ENCODE results near the gene MLC1.

Gene MLC1

DNA sequence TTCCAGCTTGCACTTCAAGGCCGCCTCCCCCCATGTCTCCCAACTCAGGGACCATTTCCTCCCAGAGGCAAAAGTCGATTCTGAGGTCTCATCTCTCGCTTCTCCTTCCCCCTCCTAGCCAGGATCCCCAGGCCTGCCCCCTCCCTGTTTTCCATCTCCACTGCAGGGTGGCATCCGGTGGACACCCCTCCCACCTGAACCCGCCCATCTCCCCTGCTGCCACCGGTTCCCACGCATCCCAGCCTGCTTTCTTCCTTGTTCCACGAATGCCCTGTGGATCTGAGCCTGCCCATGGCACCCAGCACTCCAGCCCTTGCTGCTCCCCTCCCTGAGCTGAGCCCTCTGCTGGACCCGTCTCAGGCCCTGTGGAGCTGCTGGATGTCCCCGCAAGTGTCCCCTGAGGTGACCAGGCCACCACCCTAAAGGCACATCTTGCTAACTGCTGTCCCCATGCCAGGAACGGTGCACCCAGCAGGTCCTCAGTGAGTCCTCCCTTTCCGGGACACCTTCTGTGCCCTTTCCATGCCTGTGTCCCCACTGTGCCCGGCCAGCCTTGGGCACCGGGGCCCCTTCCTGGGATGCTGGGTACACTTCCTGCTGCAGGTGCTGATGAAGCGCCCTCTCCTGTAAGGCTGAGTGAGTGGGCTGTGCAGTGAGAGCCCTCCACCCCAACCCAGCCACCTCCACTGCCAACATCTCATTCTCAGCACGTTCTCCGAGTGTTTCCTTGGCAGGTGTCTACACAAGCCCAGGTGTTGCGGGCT lies 73.6 kb downstream of the MLC1 start:
- no peaks in the 10 kb centered on the region for H3K9me3 ChIP-seq (ENCODE audit: control extremely low read depth in 1 of 5, control insufficient read depth in 4 of 5, insufficient read depth in 2 of 5, low read depth in 1 of 5, low read length in 4 of 5)
- H3K27ac ChIP-seq (ENCODE audit: insufficient read depth in 1 of 2, low read depth in 1 of 2, low read length in 2 of 2, poor library complexity in 1 of 2, severe bottlenecking in 2 of 2): no peak overlapping the region
- peaks cover 0 to 53% (median 11%) of the 10 kb centered on the region in 5 experiments for H3K27me3 ChIP-seq (replicated peaks in 2 of 5; ENCODE audit: control insufficient read depth in 4 of 5, insufficient read depth in 5 of 5, low read length in 4 of 5)
- no peaks in the 10 kb centered on the region for H3K36me3 ChIP-seq (ENCODE audit: control insufficient read depth in 4 of 4, insufficient read depth in 4 of 4, low read length in 3 of 4)
- DNase-seq: no peak
- no peak overlapping the region for H3K4me3 ChIP-seq (ENCODE audit: control insufficient read depth in 1 of 7, extremely low read depth in 1 of 7, insufficient read depth in 4 of 7, low read depth in 2 of 7, low read length in 6 of 7)
- H3K4me1 ChIP-seq (ENCODE audit: control extremely low read depth in 1 of 4, control insufficient read depth in 4 of 4, insufficient read depth in 4 of 4, low read length in 3 of 4): peaks cover 0 to 36% (median 22%) of the 10 kb centered on the region in 4 experiments
- CTCF ChIA-PET: interaction anchor here (1.0 to 1.5 kb wide), 2 partner anchors 10 to 18 kb away, joined by 3 read pairs; no protein-coding TSS in a partner anchor
- 68% methylated on average over 16 of the region's 18 CpGs for WGBS (ENCODE audit: insufficient coverage)
- POLR2A ChIA-PET: no interaction called here

DNA sequence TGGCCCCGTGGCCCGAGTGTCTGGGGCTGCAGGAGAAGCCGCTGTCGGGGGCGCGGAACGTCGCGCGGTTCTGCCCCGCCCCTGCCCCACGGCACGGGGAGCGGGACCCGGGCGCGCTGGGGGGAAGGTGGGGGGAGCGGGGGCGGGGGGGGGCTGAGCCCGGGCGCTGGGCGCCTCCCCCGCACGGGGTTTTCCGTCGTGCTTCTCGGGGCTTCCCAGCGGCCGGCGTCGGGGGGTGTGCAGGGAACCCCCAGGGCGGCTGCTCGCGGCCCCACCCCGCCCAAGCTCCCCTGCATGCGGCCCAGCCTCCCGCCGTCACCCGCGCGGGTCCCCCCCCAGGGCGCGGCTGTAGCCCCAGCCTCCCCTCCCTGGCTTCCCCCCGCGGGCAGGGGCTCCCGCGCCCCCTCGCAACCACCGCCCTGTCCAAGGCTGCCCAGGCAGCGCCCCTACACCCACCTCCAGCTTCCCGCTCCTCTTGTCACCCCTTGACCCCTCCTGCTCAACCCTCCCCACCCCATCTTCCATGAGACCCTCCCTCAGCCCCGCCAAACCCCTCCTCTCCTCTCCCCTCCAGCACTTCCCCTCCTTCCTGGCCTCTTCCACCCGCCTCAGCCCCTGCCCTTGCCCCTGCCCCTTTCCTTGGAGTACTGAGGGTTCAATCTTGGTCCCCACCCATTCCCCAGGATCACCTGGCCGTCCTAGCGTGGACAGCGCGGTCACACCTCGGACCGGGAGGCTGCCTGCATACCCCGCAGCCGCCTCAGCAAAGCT lies 74.4 kb downstream of the MLC1 start:
- Histone ChIP-seq H3K27me3 (replicated peaks in 2 of 5; ENCODE audit: control insufficient read depth in 4 of 5, insufficient read depth in 5 of 5, low read length in 4 of 5) (peaks cover 0 to 53% (median 11%) of the 10 kb centered on the region in 5 experiments), H3K9me3 (ENCODE audit: control extremely low read depth in 1 of 5, control insufficient read depth in 4 of 5, insufficient read depth in 2 of 5, low read depth in 1 of 5, low read length in 4 of 5) (no peaks in the 10 kb centered on the region), H3K4me3 (ENCODE audit: control insufficient read depth in 1 of 7, extremely low read depth in 1 of 7, insufficient read depth in 4 of 7, low read depth in 2 of 7, low read length in 6 of 7) (peak overlapping the region in 2 of 7 experiments; percentile 11 to 45), H3K27ac (ENCODE audit: insufficient read depth in 1 of 2, low read depth in 1 of 2, low read length in 2 of 2, poor library complexity in 1 of 2, severe bottlenecking in 2 of 2) (no peak overlapping the region), H3K4me1 (ENCODE audit: control extremely low read depth in 1 of 4, control insufficient read depth in 4 of 4, insufficient read depth in 4 of 4, low read length in 3 of 4) (peaks cover 0 to 28% (median 18%) of the 10 kb centered on the region in 4 experiments), H3K36me3 (ENCODE audit: control insufficient read depth in 4 of 4, insufficient read depth in 4 of 4, low read length in 3 of 4) (no peaks in the 10 kb centered on the region)
- 5% methylated on average over 35 of the region's 61 CpGs for WGBS (ENCODE audit: insufficient coverage)
- POLR2A ChIA-PET: no interaction called here
- peak in 2 of 3 donors; percentile 70 to 72 for DNase-seq
- CTCF ChIA-PET: interaction anchor here (1.5 kb wide), 1 partner anchor 17 kb away, joined by 3 read pairs; no protein-coding TSS in a partner anchor

DNA sequence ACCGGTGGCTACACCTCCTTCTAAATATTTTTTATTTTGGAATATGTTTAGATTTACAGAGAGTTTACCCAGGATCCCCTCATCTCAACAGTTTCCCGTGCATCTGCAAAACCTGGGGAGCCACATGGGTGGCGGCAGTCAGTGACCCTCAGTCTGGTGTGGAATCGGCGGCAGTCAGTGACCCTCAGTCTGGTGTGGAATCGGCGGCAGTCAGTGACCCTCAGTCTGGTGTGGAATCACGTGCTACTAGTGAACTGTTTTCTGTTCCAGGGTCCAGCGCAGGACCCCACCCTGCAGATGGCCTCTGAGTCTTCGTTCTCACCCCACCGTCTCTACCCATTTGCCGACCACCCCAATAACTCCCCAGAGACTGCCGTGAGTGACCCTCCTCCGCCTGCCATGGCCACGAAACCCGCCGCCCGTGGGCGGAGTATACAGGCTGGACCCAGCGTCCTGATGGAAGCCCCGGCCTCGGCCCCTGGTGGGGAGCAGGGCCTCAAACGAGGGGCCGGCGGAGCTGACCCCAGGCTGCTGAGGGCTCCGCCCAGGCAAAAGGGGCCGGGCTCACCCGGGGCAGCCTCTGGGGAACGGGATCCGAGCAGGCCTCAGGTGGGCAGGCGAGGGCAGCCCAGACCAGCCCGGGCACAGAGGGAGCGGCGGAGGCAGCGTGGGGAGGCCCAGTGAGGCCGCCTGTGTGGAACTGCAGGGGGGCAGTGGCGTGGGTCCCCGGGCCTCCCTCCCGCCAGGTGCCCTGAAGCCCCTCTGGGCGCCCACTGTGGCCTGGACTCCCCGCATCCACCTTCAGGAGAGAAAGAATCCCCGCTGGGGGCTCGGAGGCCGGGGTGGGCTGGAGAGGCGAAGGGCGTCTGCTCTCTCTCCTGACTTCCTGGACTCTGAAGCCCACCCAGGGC lies 75.2 kb downstream of the MLC1 start:
- Histone ChIP-seq H3K27ac (ENCODE audit: insufficient read depth in 1 of 2, low read depth in 1 of 2, low read length in 2 of 2, poor library complexity in 1 of 2, severe bottlenecking in 2 of 2) (no peak overlapping the region), H3K4me1 (ENCODE audit: control extremely low read depth in 1 of 4, control insufficient read depth in 4 of 4, insufficient read depth in 4 of 4, low read length in 3 of 4) (peaks cover 0 to 24% (median 16%) of the 10 kb centered on the region in 4 experiments), H3K9me3 (ENCODE audit: control extremely low read depth in 1 of 5, control insufficient read depth in 4 of 5, insufficient read depth in 2 of 5, low read depth in 1 of 5, low read length in 4 of 5) (no peaks in the 10 kb centered on the region), H3K4me3 (ENCODE audit: control insufficient read depth in 1 of 7, extremely low read depth in 1 of 7, insufficient read depth in 4 of 7, low read depth in 2 of 7, low read length in 6 of 7) (peak overlapping the region in 2 of 7 experiments; percentile 11 to 33), H3K36me3 (ENCODE audit: control insufficient read depth in 4 of 4, insufficient read depth in 4 of 4, low read length in 3 of 4) (no peaks in the 10 kb centered on the region), H3K27me3 (replicated peaks in 2 of 5; ENCODE audit: control insufficient read depth in 4 of 5, insufficient read depth in 5 of 5, low read length in 4 of 5) (peaks cover 0 to 53% (median 11%) of the 10 kb centered on the region in 5 experiments)
- WGBS (ENCODE audit: insufficient coverage): 72% methylated on average over 39 of the region's 46 CpGs
- POLR2A ChIA-PET: no interaction called here
- CTCF ChIA-PET: interaction anchor here (1.3 kb wide), 1 partner anchor 8 kb away, joined by 4 read pairs; no protein-coding TSS in a partner anchor
- DNase-seq: no peak
